GM12878 (cell line): Measurements from ENCODE around the gene DCAF4. TPM values are rescaled to one million over a fixed set of nuclear protein-coding genes. Genes with fewer than 3 reads are reported as not detected.

Experiments
- ATAC-seq: fragments of 200-7000 bp; cut with Tn5 transposase; 3 replicates; pipeline ENCODE4 v1.9.1; 2020; ENCODE audit warnings: mild to moderate bottlenecking, moderate library complexity
- BruUV-seq: library from RNA; stranded (reverse); fragments of 400-500 nt; replicated peaks from 2 replicates; lab custom pipeline; 2021; lab: Mats Ljungman, UMichigan
- CTCF ChIA-PET: fragments of 300-600 bp; sonication (Branson Sonifier 250); formaldehyde crosslinking; extraction: SDS; loops from one replicate; lab custom pipeline; 2021; ENCODE audit warnings: inconsistent platforms; lab: Yijun Ruan, JAX
- POLR2A ChIA-PET: fragments of 350-600 bp; formaldehyde crosslinking; extraction: SDS; loops from one replicate; lab custom pipeline; 2021; ENCODE audit warnings: inconsistent platforms; lab: Charles Lee
- RAD21 ChIA-PET: fragments of 300-600 bp; sonication (Branson Sonifier 250); formaldehyde crosslinking; loops from one replicate; lab custom pipeline; 2023; ENCODE audit warnings: antibody characterized with exemption; ENCODE audit not compliant: unreplicated experiment; lab: Charles Lee
- SMC1A ChIA-PET: fragments of 300-600 bp; sonication (Branson Sonifier 250); formaldehyde crosslinking; loops from one replicate; lab custom pipeline; 2023; ENCODE audit not compliant: unreplicated experiment, uncharacterized antibody; lab: Charles Lee
- DNase-seq: peaks from one replicate; pipeline ENCODE4 v3.0.0-alpha.2; 2011; ENCODE audit warnings: low read depth, low spot score
- FAIRE-seq: peaks from 3 replicates; lab custom pipeline; 2011; peaks lifted over from hg19 to GRCh38; lab: Jason Lieb, UNC
- H2AFZ ChIP-seq: 2 replicates; pipeline ENCODE4 v1.6.0; 2011; ENCODE audit warnings: low read depth, low read length, control low read depth; ENCODE audit not compliant: control insufficient read depth
- H3K27ac ChIP-seq: 2 replicates; pipeline ENCODE4 v1.5.1; 2011; ENCODE audit warnings: control low read depth; ENCODE audit not compliant: control insufficient read depth, insufficient read depth
- H3K27me3 ChIP-seq, 2 experiments: replicated peaks in 1 of 2; 2 replicates each; pipeline versions ENCODE4 v1.6.0 to v1.6.1; 2011; ENCODE audit warnings: low read length in 1 of 2; ENCODE audit not compliant: control insufficient read depth in 2 of 2, insufficient read depth in 2 of 2
- H3K36me3 ChIP-seq, 2 experiments: 2 replicates each; pipeline ENCODE4 v1.5.1; 2011; ENCODE audit warnings: low read length in 1 of 2; ENCODE audit not compliant: control insufficient read depth in 2 of 2, insufficient read depth in 2 of 2
- H3K4me1 ChIP-seq: 2 replicates; pipeline ENCODE4 v1.6.1; 2011; ENCODE audit warnings: mild to moderate bottlenecking, low read length, moderate library complexity, mixed read lengths; ENCODE audit not compliant: control insufficient read depth, insufficient read depth
- H3K4me2 ChIP-seq: 2 replicates; pipeline ENCODE4 v1.6.0; 2011; ENCODE audit warnings: control low read depth; ENCODE audit not compliant: control insufficient read depth, insufficient read depth
- H3K4me3 ChIP-seq: fragments of 200-600 bp; sonication (generic); 2 replicates; pipeline ENCODE4 v1.5.1; 2016
- H3K79me2 ChIP-seq: 2 replicates; pipeline ENCODE4 v1.6.0; 2011; ENCODE audit warnings: low read length; ENCODE audit not compliant: control insufficient read depth, insufficient read depth
- H3K9ac ChIP-seq: 2 replicates; pipeline ENCODE4 v1.8.0; 2011; ENCODE audit warnings: low read length, control low read depth, mixed read lengths; ENCODE audit not compliant: control insufficient read depth, insufficient read depth
- H3K9me3 ChIP-seq: replicated peaks from 3 replicates; pipeline ENCODE4 v1.5.1; 2011; ENCODE audit warnings: mild to moderate bottlenecking, low read length; ENCODE audit not compliant: control insufficient read depth, insufficient read depth
- H4K20me1 ChIP-seq: 2 replicates; pipeline ENCODE4 v1.6.0; 2011; ENCODE audit not compliant: control insufficient read depth, insufficient read depth
- BCL11A ChIP-seq: IDR thresholded peaks from 2 replicates; pipeline ENCODE4 v1.6.1; 2011; ENCODE audit warnings: low read depth, low read length
- CBX3 ChIP-seq: fragments of 200-600 bp; sonication (generic); IDR thresholded peaks from 2 replicates; pipeline ENCODE4 v1.6.1; 2016; ENCODE audit warnings: low read depth, borderline replicate concordance
- CHD4 ChIP-seq: fragments of 200-600 bp; sonication (generic); IDR thresholded peaks from 2 replicates; pipeline ENCODE4 v1.6.1; 2016; ENCODE audit warnings: mild to moderate bottlenecking
- IKZF1 ChIP-seq: fragments of 450-650 bp; conservative IDR thresholded peaks from 2 replicates; pipeline ENCODE4 v1.6.1; 2017; ENCODE audit warnings: antibody characterized with exemption, mild to moderate bottlenecking
- IKZF2 ChIP-seq, 2 experiments: fragments of 450-650 bp; IDR thresholded peaks; 2 replicates each; pipeline ENCODE4 v1.6.1; 2017; ENCODE audit warnings: mild to moderate bottlenecking in 2 of 2, moderate library complexity in 2 of 2
- JUNB ChIP-seq: IDR thresholded peaks from 2 replicates; pipeline ENCODE4 v1.6.1; 2016; ENCODE audit warnings: antibody characterized with exemption, mild to moderate bottlenecking
- MYC ChIP-seq: IDR thresholded peaks from 2 replicates; pipeline ENCODE4 v1.6.1; 2011; ENCODE audit warnings: mild to moderate bottlenecking, low read length, moderate library complexity, inconsistent platforms; ENCODE audit not compliant: insufficient read depth, insufficient replicate concordance, insufficient read length, severe bottlenecking
- NFYB ChIP-seq: IDR thresholded peaks from 2 replicates; pipeline ENCODE4 v1.6.1; 2011; ENCODE audit warnings: low read depth, mild to moderate bottlenecking, low read length, improper control_type of control experiment, moderate library complexity; ENCODE audit not compliant: insufficient read depth
- STAT1 ChIP-seq: fragments of 450-650 bp; conservative IDR thresholded peaks from 2 replicates; pipeline ENCODE4 v1.6.1; 2014; ENCODE audit warnings: antibody characterized with exemption, mild to moderate bottlenecking
- SUZ12 ChIP-seq: fragments of 200-600 bp; sonication (generic); IDR thresholded peaks from one replicate; pipeline ENCODE4 v1.6.1; 2018; ENCODE audit warnings: antibody characterized with exemption, mild to moderate bottlenecking; ENCODE audit not compliant: unreplicated experiment
- ZBED1 ChIP-seq: IDR thresholded peaks from 2 replicates; pipeline ENCODE4 v1.6.1; 2016; ENCODE audit warnings: borderline replicate concordance
- ZNF207 ChIP-seq: fragments of 450-650 bp; IDR thresholded peaks from 2 replicates; pipeline ENCODE4 v1.6.1; 2014; ENCODE audit warnings: antibody characterized with exemption, mild to moderate bottlenecking, borderline replicate concordance
- WGBS: methylation state at CpG from one replicate; pipeline ENCODE4 v1.1.6; 2016; ENCODE audit warnings: low lambda C conversion rate; ENCODE audit not compliant: insufficient replicate concordance, insufficient coverage; ENCODE audit errors: missing lambda C conversion rate; 5-methylcytosine and 5-hydroxymethylcytosine counted together
- in situ Hi-C: fragments of 300-500 bp; cut with MboI; formaldehyde crosslinking; loops from 9 replicates; pipeline ENCODE4 v1.14.3; 2018; ENCODE audit warnings: mixed read lengths
- intact Hi-C: fragments of 100-400 bp; cut with micrococcal nuclease; formaldehyde crosslinking; loops from one replicate; pipeline ENCODE4 v1.14.2; 2022; ENCODE audit not compliant: unreplicated experiment
- polyA plus RNA-seq, 11 experiments: library from polyadenylated mRNA; depleted of rRNA in 4 of 11; unstranded in 6 of 11; stranded (reverse) in 5 of 11; fragments of >200 nt; fragmentation: Nextera tagmentation in 4 of 11; fragmentation: Illumina TruSeq in 1 of 11; extraction: Ambion mirVana in 4 of 11; extraction: Trizol in 1 of 11; gene quantifications; 1 replicate in 1 of 11; 2 replicates in 10 of 11; pipeline versions ENCODE4 v1.2.1 to v1.2.3, GENCODE V29; 2011 to 2016; ENCODE audit warnings: inconsistent platforms in 2 of 11, missing spikeins in 2 of 11, low read depth in 1 of 11
- total RNA-seq, 4 experiments: library from RNA; depleted of rRNA in 3 of 4; stranded (reverse); fragments of >200 nt in 3 of 4; fragmentation: Illumina TruSeq in 1 of 4; extraction: Trizol in 1 of 4; gene quantifications; 2 replicates each; pipeline versions ENCODE4 v1.2.1 to v1.2.3, GENCODE V29; 2013 to 2021
- TF ChIP-seq, protein P1 (sequence below): fragments of 450-650 bp; formaldehyde crosslinking; IDR thresholded peaks from 2 replicates; pipeline ENCODE4 v1.4.0; 2020; ENCODE audit warnings: mild to moderate bottlenecking, moderate library complexity
- TF ChIP-seq, protein P2 (sequence below): fragments of 450-650 bp; formaldehyde crosslinking; IDR thresholded peaks from 2 replicates; pipeline ENCODE4 v1.4.0; 2022; ENCODE audit warnings: mild to moderate bottlenecking, moderate library complexity
- TF ChIP-seq, protein P3 (sequence below): fragments of 450-650 bp; IDR thresholded peaks from 2 replicates; pipeline ENCODE4 v1.6.1; 2017; ENCODE audit warnings: mild to moderate bottlenecking

Gene DCAF4
- total and polyA plus RNA-seq, 10 of the 15 experiments (the other 5 are each of a cell fraction or from before 2014, with no cell fraction given), result 2.6 to 51.1 (median 21.0) TPM

DNA sequence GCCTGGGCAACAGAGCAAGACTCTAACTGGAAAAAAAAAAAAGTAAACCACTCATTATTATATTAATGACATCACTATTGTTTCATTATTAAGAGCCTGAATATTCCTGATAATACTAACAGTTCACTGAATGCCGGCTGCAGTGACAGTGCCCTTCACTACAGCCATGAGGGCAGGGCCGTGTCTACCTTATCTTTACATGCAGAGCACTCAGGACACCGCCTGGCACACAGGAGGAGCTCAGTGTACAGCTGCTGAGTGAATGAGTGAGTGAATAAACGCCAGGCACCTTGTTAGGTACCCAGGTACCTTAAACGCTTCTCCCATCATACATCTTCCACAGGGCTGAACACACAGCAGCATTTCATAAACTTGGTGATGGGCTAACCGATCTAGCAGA is 77.4 kb downstream of the DCAF4 start:
- no peak for FAIRE-seq
- CTCF ChIA-PET, result no interaction called here
- 77% methylated on average over 6 of the region's 6 CpGs for WGBS
- no peak for TF ChIP-seq MYC
- TF ChIP-seq, protein P1, sequence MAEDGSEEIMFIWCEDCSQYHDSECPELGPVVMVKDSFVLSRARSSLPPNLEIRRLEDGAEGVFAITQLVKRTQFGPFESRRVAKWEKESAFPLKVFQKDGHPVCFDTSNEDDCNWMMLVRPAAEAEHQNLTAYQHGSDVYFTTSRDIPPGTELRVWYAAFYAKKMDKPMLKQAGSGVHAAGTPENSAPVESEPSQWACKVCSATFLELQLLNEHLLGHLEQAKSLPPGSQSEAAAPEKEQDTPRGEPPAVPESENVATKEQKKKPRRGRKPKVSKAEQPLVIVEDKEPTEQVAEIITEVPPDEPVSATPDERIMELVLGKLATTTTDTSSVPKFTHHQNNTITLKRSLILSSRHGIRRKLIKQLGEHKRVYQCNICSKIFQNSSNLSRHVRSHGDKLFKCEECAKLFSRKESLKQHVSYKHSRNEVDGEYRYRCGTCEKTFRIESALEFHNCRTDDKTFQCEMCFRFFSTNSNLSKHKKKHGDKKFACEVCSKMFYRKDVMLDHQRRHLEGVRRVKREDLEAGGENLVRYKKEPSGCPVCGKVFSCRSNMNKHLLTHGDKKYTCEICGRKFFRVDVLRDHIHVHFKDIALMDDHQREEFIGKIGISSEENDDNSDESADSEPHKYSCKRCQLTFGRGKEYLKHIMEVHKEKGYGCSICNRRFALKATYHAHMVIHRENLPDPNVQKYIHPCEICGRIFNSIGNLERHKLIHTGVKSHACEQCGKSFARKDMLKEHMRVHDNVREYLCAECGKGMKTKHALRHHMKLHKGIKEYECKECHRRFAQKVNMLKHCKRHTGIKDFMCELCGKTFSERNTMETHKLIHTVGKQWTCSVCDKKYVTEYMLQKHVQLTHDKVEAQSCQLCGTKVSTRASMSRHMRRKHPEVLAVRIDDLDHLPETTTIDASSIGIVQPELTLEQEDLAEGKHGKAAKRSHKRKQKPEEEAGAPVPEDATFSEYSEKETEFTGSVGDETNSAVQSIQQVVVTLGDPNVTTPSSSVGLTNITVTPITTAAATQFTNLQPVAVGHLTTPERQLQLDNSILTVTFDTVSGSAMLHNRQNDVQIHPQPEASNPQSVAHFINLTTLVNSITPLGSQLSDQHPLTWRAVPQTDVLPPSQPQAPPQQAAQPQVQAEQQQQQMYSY (CRISPR knock-in tag), result no peak
- TF ChIP-seq CBX3, result no peak
- TF ChIP-seq SUZ12, result no peak
- no peak for TF ChIP-seq ZBED1
- no peak for TF ChIP-seq NFYB
- no peak for TF ChIP-seq STAT1
- TF ChIP-seq, protein P2, sequence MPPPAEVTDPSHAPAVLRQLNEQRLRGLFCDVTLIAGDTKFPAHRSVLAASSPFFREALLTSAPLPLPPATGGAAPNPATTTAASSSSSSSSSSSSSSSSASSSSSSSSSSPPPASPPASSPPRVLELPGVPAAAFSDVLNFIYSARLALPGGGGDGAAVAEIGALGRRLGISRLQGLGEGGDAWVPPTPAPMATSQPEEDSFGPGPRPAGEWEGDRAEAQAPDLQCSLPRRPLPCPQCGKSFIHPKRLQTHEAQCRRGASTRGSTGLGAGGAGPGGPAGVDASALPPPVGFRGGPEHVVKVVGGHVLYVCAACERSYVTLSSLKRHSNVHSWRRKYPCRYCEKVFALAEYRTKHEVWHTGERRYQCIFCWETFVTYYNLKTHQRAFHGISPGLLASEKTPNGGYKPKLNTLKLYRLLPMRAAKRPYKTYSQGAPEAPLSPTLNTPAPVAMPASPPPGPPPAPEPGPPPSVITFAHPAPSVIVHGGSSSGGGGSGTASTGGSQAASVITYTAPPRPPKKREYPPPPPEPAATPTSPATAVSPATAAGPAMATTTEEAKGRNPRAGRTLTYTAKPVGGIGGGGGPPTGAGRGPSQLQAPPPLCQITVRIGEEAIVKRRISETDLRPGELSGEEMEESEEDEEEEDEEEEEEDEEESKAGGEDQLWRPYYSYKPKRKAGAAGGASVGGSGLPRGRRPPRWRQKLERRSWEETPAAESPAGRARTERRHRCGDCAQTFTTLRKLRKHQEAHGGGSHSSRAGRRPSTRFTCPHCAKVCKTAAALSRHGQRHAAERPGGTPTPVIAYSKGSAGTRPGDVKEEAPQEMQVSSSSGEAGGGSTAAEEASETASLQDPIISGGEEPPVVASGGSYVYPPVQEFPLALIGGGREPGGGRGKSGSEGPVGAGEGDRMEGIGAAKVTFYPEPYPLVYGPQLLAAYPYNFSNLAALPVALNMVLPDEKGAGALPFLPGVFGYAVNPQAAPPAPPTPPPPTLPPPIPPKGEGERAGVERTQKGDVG (CRISPR knock-in tag), result no peak
- TF ChIP-seq CHD4, result no peak
- TF ChIP-seq IKZF1, result no peak
- no peak for TF ChIP-seq BCL11A
- no peak for TF ChIP-seq JUNB
- TF ChIP-seq, protein P3, sequence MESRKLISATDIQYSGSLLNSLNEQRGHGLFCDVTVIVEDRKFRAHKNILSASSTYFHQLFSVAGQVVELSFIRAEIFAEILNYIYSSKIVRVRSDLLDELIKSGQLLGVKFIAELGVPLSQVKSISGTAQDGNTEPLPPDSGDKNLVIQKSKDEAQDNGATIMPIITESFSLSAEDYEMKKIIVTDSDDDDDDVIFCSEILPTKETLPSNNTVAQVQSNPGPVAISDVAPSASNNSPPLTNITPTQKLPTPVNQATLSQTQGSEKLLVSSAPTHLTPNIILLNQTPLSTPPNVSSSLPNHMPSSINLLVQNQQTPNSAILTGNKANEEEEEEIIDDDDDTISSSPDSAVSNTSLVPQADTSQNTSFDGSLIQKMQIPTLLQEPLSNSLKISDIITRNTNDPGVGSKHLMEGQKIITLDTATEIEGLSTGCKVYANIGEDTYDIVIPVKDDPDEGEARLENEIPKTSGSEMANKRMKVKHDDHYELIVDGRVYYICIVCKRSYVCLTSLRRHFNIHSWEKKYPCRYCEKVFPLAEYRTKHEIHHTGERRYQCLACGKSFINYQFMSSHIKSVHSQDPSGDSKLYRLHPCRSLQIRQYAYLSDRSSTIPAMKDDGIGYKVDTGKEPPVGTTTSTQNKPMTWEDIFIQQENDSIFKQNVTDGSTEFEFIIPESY, result no peak
- no peak for TF ChIP-seq ZNF207
- no peak for TF ChIP-seq IKZF2 (IDR thresholded peaks at IDR 0.05)

More for the DNA sequence above, 77.4 kb downstream of the DCAF4 start:
- Histone ChIP-seq H2AFZ (no peak overlapping the region), H4K20me1 (no peaks in the 10 kb centered on the region), H3K27me3 (no peaks in the 10 kb centered on the region), H3K4me1 (no peaks in the 10 kb centered on the region), H3K4me2 (no peak overlapping the region), H3K4me3 (no peak overlapping the region), H3K27ac (no peak overlapping the region), H3K79me2 (no peaks in the 10 kb centered on the region), H3K9me3 (no peaks in the 10 kb centered on the region), H3K36me3 (peaks cover 0 to 16% of the 10 kb centered on the region in 2 experiments; a peak in 2 of 4 replicates), H3K9ac (no peak overlapping the region)
- ATAC-seq, result no peak
- POLR2A ChIA-PET, result no interaction called here
- no peak for DNase-seq
- RAD21 ChIA-PET, result no interaction called here
- BruUV-seq, result no TSS peak
- in situ Hi-C loops (no loop called here), intact Hi-C loops (no loop called here)
- SMC1A ChIA-PET, result no interaction called here
